ENCODE results near the gene ZNF841.

DNA sequence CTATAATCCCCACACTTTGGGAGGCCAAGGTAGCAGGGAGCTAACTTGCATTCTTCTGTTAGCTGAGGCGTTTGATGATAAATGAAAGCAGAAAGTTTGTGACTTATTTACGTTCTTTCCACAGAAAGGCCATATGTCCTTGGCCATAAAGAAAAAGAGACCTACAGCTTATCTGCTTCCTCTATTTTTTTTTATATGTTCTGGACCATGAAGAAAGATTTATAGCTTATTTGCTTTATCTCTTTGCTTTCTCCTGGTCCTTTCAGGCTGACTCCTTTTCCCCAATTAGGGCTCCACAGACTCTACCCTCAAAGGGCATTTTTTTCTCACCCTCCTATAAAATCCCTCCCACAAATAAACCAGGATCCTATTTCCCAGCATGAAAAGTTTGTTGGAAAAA is 45.6 kb upstream of the ZNF841 start:
- TF ChIP-seq, protein P1, sequence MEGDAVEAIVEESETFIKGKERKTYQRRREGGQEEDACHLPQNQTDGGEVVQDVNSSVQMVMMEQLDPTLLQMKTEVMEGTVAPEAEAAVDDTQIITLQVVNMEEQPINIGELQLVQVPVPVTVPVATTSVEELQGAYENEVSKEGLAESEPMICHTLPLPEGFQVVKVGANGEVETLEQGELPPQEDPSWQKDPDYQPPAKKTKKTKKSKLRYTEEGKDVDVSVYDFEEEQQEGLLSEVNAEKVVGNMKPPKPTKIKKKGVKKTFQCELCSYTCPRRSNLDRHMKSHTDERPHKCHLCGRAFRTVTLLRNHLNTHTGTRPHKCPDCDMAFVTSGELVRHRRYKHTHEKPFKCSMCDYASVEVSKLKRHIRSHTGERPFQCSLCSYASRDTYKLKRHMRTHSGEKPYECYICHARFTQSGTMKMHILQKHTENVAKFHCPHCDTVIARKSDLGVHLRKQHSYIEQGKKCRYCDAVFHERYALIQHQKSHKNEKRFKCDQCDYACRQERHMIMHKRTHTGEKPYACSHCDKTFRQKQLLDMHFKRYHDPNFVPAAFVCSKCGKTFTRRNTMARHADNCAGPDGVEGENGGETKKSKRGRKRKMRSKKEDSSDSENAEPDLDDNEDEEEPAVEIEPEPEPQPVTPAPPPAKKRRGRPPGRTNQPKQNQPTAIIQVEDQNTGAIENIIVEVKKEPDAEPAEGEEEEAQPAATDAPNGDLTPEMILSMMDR (IDR thresholded peaks at IDR 0.05) = no peak
- TF ChIP-seq POLR2A (IDR thresholded peaks at IDR 0.05) = no peak

Measured in body of pancreas (tissue), 4 donors.